ENCODE results near the gene GTPBP6.

The GTPBP6 gene

DNA sequence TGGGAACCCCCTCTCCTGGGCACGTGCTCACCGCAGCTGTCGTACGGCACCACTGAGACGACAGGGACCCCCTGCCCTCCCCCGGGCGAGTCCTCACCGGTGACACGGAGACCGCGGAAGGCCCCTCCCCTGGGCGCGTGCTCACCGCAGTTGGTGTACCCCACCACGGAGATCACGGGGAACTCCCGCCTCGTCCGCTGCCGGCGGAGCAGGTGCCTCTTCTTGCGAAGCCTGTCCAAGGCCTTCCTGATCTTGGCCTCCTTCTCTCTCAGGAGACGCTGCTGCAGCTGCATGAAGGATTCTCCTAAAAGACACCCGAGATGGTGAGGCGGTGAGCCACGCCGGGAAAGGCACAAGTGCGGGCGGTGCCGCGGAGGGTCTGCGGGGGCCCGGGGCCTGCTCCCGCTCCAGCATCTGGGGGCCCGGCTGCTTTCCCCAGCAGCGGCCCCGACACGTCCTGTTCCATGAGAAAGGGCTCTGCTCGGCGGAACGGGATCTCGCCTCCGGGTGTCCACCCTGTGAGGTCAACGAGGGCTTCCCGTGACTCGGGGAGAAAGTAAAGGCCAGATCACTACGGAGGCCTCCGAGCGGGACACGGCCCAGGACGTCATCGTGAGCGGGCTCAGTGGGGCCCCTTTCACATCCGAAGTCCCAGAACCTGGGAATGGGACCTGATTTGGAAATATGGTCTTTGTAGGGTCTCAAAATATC lies 5.8 kb downstream of the GTPBP6 start:
- Histone ChIP-seq H3K9me3 (ENCODE audit: low read length) (no peaks in the 10 kb centered on the region), H3K27me3 (ENCODE audit: insufficient read depth, low read length) (no peaks in the 10 kb centered on the region), H3K9ac (ENCODE audit: low read length) (no peak overlapping the region), H2AFZ (ENCODE audit: low read length) (no peak overlapping the region), H4K20me1 (ENCODE audit: insufficient read depth, low read length) (no peaks in the 10 kb centered on the region), H3K4me3 (ENCODE audit: low read depth, low read length, poor library complexity, severe bottlenecking) (no peak overlapping the region), H3K9me2 (ENCODE audit: low read depth, low read length) (no peaks in the 10 kb centered on the region), H3K4me2 (ENCODE audit: low read length) (no peak overlapping the region), H3K79me2 (ENCODE audit: insufficient read depth, low read length) (no peaks in the 10 kb centered on the region), H3F3A (ENCODE audit: insufficient read depth, low read length) (no peaks in the 10 kb centered on the region), H3K4me1 (ENCODE audit: insufficient read depth, low read length, severe bottlenecking) (no peaks in the 10 kb centered on the region), H3K27ac (ENCODE audit: low read depth, low read length, poor library complexity, severe bottlenecking) (no peak overlapping the region), H3K36me3 (ENCODE audit: insufficient read depth, low read length) (peaks cover 77% of the 10 kb centered on the region)
- TF ChIP-seq, protein P1, sequence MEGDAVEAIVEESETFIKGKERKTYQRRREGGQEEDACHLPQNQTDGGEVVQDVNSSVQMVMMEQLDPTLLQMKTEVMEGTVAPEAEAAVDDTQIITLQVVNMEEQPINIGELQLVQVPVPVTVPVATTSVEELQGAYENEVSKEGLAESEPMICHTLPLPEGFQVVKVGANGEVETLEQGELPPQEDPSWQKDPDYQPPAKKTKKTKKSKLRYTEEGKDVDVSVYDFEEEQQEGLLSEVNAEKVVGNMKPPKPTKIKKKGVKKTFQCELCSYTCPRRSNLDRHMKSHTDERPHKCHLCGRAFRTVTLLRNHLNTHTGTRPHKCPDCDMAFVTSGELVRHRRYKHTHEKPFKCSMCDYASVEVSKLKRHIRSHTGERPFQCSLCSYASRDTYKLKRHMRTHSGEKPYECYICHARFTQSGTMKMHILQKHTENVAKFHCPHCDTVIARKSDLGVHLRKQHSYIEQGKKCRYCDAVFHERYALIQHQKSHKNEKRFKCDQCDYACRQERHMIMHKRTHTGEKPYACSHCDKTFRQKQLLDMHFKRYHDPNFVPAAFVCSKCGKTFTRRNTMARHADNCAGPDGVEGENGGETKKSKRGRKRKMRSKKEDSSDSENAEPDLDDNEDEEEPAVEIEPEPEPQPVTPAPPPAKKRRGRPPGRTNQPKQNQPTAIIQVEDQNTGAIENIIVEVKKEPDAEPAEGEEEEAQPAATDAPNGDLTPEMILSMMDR (IDR thresholded peaks at IDR 0.05; ENCODE audit: low read length), result no peak
- TF ChIP-seq EZH2 (IDR thresholded peaks at IDR 0.05; ENCODE audit: borderline replicate concordance, low read length), result no peak

DNA sequence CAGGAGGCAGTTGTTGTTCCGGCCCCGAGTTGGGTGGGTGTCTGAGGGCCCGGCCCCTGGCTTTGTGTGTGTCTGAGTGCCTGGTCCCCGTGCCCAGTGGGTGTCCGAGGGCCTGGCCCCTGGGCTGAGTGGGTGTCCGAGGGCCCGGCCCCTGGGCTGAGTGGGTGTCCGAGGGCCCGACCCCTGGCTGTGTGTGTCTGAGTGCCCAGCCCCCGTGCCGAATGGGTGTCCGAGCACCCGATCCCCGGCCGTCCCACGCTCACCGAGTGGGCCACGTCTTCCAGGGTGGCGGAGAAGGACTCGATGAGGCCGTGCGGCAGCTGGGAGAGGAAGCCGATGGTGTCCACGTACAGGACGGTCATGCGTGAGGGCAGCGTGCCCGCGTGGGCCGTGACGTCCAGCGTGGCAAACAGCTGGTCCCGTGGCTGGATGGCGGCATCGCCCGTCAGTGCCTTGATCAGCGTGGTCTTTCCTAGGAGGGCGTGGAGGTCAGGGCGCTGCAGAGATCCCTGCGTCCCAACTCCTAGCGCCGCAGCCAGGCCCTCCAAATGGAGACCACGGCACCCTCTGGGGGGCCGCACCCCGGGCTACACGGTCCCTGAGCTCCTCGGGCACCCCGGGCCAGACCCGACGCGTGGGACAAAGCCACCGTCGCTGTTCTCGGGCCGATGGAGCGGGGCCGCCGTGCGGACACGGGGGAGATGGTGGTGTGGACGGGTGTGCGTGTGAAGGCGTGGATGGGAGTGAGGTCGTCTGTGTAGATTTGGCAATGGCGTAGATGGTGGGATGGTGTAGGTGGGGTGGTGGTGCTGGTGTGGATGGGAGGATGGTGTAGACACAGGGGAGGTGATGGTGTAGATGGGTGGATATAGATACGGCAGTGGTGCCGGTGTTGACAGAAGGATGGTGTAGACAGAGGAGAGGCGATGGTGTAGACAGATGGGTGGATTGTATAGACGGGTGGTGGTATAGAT lies 7.2 kb downstream of the GTPBP6 start:
- H3K9me3 ChIP-seq (ENCODE audit: low read length), result no peaks in the 10 kb centered on the region
- H3K4me1 ChIP-seq (ENCODE audit: insufficient read depth, low read length, severe bottlenecking), result no peaks in the 10 kb centered on the region
- no peaks in the 10 kb centered on the region for H3F3A ChIP-seq (ENCODE audit: insufficient read depth, low read length)
- no peak overlapping the region for H3K27ac ChIP-seq (ENCODE audit: low read depth, low read length, poor library complexity, severe bottlenecking)
- peaks cover 81% of the 10 kb centered on the region for H3K36me3 ChIP-seq (ENCODE audit: insufficient read depth, low read length)
- H3K27me3 ChIP-seq (ENCODE audit: insufficient read depth, low read length), result no peaks in the 10 kb centered on the region
- no peak overlapping the region for H3K4me2 ChIP-seq (ENCODE audit: low read length)
- no peaks in the 10 kb centered on the region for H3K79me2 ChIP-seq (ENCODE audit: insufficient read depth, low read length)
- H3K4me3 ChIP-seq (ENCODE audit: low read depth, low read length, poor library complexity, severe bottlenecking), result no peak overlapping the region
- no peak overlapping the region for H2AFZ ChIP-seq (ENCODE audit: low read length)
- H4K20me1 ChIP-seq (ENCODE audit: insufficient read depth, low read length), result no peaks in the 10 kb centered on the region
- H3K9ac ChIP-seq (ENCODE audit: low read length), result no peak overlapping the region
- no peak for TF ChIP-seq EZH2 (IDR thresholded peaks at IDR 0.05; ENCODE audit: borderline replicate concordance, low read length)
- TF ChIP-seq, protein P1 (IDR thresholded peaks at IDR 0.05; ENCODE audit: low read length), result no peak
- no peaks in the 10 kb centered on the region for H3K9me2 ChIP-seq (ENCODE audit: low read depth, low read length)

- Histone ChIP-seq H3K36me3 (ENCODE audit: insufficient read depth, low read length) (peaks cover 84% of the 10 kb centered on the region), H3K9me3 (ENCODE audit: low read length) (no peaks in the 10 kb centered on the region), H3K4me2 (ENCODE audit: low read length) (no peak overlapping the region), H3K27me3 (ENCODE audit: insufficient read depth, low read length) (no peaks in the 10 kb centered on the region), H3K9ac (ENCODE audit: low read length) (no peak overlapping the region), H3K27ac (ENCODE audit: low read depth, low read length, poor library complexity, severe bottlenecking) (no peak overlapping the region), H4K20me1 (ENCODE audit: insufficient read depth, low read length) (no peaks in the 10 kb centered on the region), H3K4me3 (ENCODE audit: low read depth, low read length, poor library complexity, severe bottlenecking) (no peak overlapping the region), H2AFZ (ENCODE audit: low read length) (no peak overlapping the region), H3K79me2 (ENCODE audit: insufficient read depth, low read length) (no peaks in the 10 kb centered on the region), H3K9me2 (ENCODE audit: low read depth, low read length) (no peaks in the 10 kb centered on the region), H3K4me1 (ENCODE audit: insufficient read depth, low read length, severe bottlenecking) (no peaks in the 10 kb centered on the region), H3F3A (ENCODE audit: insufficient read depth, low read length) (peaks cover 3% of the 10 kb centered on the region; the same call in 1 of the 2 replicates)
- no peak for TF ChIP-seq EZH2 (IDR thresholded peaks at IDR 0.05; ENCODE audit: borderline replicate concordance, low read length)
- TF ChIP-seq, protein P1 (IDR thresholded peaks at IDR 0.05; ENCODE audit: low read length), result no peak
Observed at GRCh38 chrX:310621-311155, 7.9 kb downstream of the GTPBP6 start.

Measured in OCI-LY1 (cell line).